Esophagus squamous epithelium (tissue), 4 donors: ENCODE data around the gene KLHL5.

ENCODE experiments used
- POLR2A ChIP-seq, 4 donors: fragments of 450-650 bp; IDR thresholded peaks; one replicate each; pipeline ENCODE4 v1.6.1; 2017; ENCODE audit warnings: antibody characterized with exemption in 4 of 4, mild to moderate bottlenecking in 4 of 4, moderate library complexity in 3 of 4
- TF ChIP-seq, protein P1 (sequence below), 6 experiments: fragments of 450-650 bp in 4 of 6; fragments of 200-600 bp in 2 of 6; sonication (generic) in 2 of 6; IDR thresholded peaks; one replicate each; pipeline ENCODE4 v1.5.1; 2016 to 2019; ENCODE audit warnings: antibody characterized with exemption in 6 of 6, mild to moderate bottlenecking in 4 of 6, moderate library complexity in 4 of 6

DNA sequence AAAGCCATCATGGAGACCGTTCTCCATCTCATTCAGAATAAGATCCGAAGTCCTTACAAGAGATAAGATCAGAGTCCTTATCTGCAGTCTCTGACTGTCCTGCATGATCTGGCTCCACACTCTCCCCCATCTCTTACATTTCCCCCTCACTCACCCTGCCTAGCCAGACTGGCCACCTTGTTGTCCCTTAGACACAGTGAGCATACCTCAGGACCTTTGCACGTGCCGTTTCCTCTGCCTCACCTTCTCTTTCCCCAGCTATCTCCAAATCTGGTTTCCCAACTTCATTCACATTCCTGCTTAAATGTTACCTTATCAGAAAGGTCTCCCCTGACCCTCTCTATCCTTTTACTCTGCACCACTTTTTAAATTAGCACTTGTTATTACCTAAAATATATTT is 44.0 kb downstream of the KLHL5 start:
- TF ChIP-seq, protein P1, sequence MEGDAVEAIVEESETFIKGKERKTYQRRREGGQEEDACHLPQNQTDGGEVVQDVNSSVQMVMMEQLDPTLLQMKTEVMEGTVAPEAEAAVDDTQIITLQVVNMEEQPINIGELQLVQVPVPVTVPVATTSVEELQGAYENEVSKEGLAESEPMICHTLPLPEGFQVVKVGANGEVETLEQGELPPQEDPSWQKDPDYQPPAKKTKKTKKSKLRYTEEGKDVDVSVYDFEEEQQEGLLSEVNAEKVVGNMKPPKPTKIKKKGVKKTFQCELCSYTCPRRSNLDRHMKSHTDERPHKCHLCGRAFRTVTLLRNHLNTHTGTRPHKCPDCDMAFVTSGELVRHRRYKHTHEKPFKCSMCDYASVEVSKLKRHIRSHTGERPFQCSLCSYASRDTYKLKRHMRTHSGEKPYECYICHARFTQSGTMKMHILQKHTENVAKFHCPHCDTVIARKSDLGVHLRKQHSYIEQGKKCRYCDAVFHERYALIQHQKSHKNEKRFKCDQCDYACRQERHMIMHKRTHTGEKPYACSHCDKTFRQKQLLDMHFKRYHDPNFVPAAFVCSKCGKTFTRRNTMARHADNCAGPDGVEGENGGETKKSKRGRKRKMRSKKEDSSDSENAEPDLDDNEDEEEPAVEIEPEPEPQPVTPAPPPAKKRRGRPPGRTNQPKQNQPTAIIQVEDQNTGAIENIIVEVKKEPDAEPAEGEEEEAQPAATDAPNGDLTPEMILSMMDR (IDR thresholded peaks at IDR 0.05): no peak
- no peak for TF ChIP-seq POLR2A (IDR thresholded peaks at IDR 0.05)
